Activated B cell treated with CpG ODN at 0.5 μM for 24 hours (primary cell): Measurements from ENCODE around the gene DST. TPM values are rescaled to one million over a fixed set of nuclear protein-coding genes. Genes with fewer than 3 reads are reported as not detected.

Experiments
- ATAC-seq: fragments of 200-7000 bp; cut with Tn5 transposase; one replicate; pipeline ENCODE4 v1.10.0; 2021; ENCODE audit warnings: low read depth, mild to moderate bottlenecking, moderate library complexity
- CTCF ChIA-PET: fragments of 350-600 bp; sonication (Branson Sonifier 250); formaldehyde crosslinking; loops from one replicate; lab custom pipeline; 2021; ENCODE audit warnings: antibody characterized with exemption; lab: Charles Lee
- POLR2A ChIA-PET: fragments of 350-600 bp; sonication (Branson Sonifier 250); formaldehyde crosslinking; loops from one replicate; lab custom pipeline; 2021; ENCODE audit warnings: antibody characterized with exemption; lab: Charles Lee
- DNase-seq: peaks from one replicate; pipeline ENCODE4 v3.0.0; 2022
- H3K27ac Mint-ChIP-seq: one replicate; pipeline ENCODE4 v1.8.0; 2020; ENCODE audit warnings: mixed read lengths
- H3K27me3 Mint-ChIP-seq: one replicate; pipeline ENCODE4 v1.8.0; 2021; ENCODE audit warnings: mixed read lengths
- H3K36me3 Mint-ChIP-seq: one replicate; pipeline ENCODE4 v1.8.0; 2021; ENCODE audit warnings: low read depth, mixed read lengths
- H3K4me1 Mint-ChIP-seq: one replicate; pipeline ENCODE4 v1.8.0; 2021; ENCODE audit warnings: mixed read lengths
- H3K4me3 Mint-ChIP-seq: one replicate; pipeline ENCODE4 v1.8.0; 2020; ENCODE audit warnings: mild to moderate bottlenecking, mixed read lengths
- H3K9me3 Mint-ChIP-seq: one replicate; pipeline ENCODE4 v1.8.0; 2020; ENCODE audit warnings: mixed read lengths
- CTCF ChIP-seq: fragments of 200-600 bp; IDR thresholded peaks from one replicate; pipeline ENCODE4 v1.8.0; 2022; ENCODE audit warnings: antibody characterized with exemption, mild to moderate bottlenecking
- intact Hi-C: fragments of 100-400 bp; cut with micrococcal nuclease; formaldehyde crosslinking; loops from one replicate; pipeline ENCODE4 v1.15.1; 2024
- total RNA-seq: library from RNA; stranded (reverse); gene quantifications from 2 replicates; pipeline ENCODE4 v1.2.3, GENCODE V29; 2022

The DST gene
- total RNA-seq, 1 donor from 2014 or later: 1.3 TPM

GRCh38 chr6:56575736-56576135, 67.0 kb downstream of the DST start:
- Mint-ChIP-seq H3K27ac (no peak overlapping the region), H3K36me3 (no peaks in the 10 kb centered on the region), H3K4me1 (no peaks in the 10 kb centered on the region), H3K4me3 (no peak overlapping the region), H3K27me3 (no peaks in the 10 kb centered on the region), H3K9me3 (no peaks in the 10 kb centered on the region)
- POLR2A ChIA-PET: interaction anchor here (1.2 kb wide), 1 partner anchor 19 kb away, joined by 3 read pairs; no protein-coding TSS in a partner anchor
- no peak for TF ChIP-seq CTCF
- no peak for DNase-seq
- intact Hi-C loops: no loop called here
- CTCF ChIA-PET: no interaction called here
- ATAC-seq: no peak

- Mint-ChIP-seq H3K27ac (no peak overlapping the region), H3K27me3 (no peaks in the 10 kb centered on the region), H3K4me1 (no peaks in the 10 kb centered on the region), H3K36me3 (no peaks in the 10 kb centered on the region), H3K9me3 (no peaks in the 10 kb centered on the region), H3K4me3 (no peak overlapping the region)
- ChIA-PET POLR2A (no interaction called here), CTCF (no interaction called here)
- TF ChIP-seq CTCF: no peak
- DNase-seq (no peak), ATAC-seq (no peak)
- intact Hi-C loops: no loop called here
Measured at GRCh38 chr6:56574292-56574691, 68.4 kb downstream of the DST start.

GRCh38 chr6:56573624-56574023, 69.1 kb downstream of the DST start:
- H3K4me3 Mint-ChIP-seq: no peak overlapping the region
- TF ChIP-seq CTCF: no peak
- ChIA-PET CTCF (no interaction called here), POLR2A (no interaction called here)
- no peak for ATAC-seq
- no peak for DNase-seq
- no peaks in the 10 kb centered on the region for H3K4me1 Mint-ChIP-seq
- H3K27ac Mint-ChIP-seq: no peak overlapping the region
- H3K36me3 Mint-ChIP-seq: no peaks in the 10 kb centered on the region
- no peaks in the 10 kb centered on the region for H3K27me3 Mint-ChIP-seq
- intact Hi-C loops: no loop called here
- no peaks in the 10 kb centered on the region for H3K9me3 Mint-ChIP-seq

- TF ChIP-seq CTCF: no peak
- DNase-seq: no peak
- ChIA-PET CTCF (no interaction called here), POLR2A (no interaction called here)
- no peak for ATAC-seq
- H3K9me3 Mint-ChIP-seq: no peaks in the 10 kb centered on the region
- no peaks in the 10 kb centered on the region for H3K4me1 Mint-ChIP-seq
- H3K27ac Mint-ChIP-seq: no peak overlapping the region
- no peak overlapping the region for H3K4me3 Mint-ChIP-seq
- H3K27me3 Mint-ChIP-seq: no peaks in the 10 kb centered on the region
- intact Hi-C loops: no loop called here
- H3K36me3 Mint-ChIP-seq: no peaks in the 10 kb centered on the region
Measured at GRCh38 chr6:56572788-56573471, 69.8 kb downstream of the DST start.

- Mint-ChIP-seq H3K4me3 (no peak overlapping the region), H3K36me3 (no peaks in the 10 kb centered on the region), H3K27me3 (no peaks in the 10 kb centered on the region), H3K9me3 (no peaks in the 10 kb centered on the region), H3K27ac (no peak overlapping the region), H3K4me1 (no peaks in the 10 kb centered on the region)
- ChIA-PET CTCF (interaction anchor here (0.8 to 2.6 kb wide), 7 partner anchors 8 to 215 kb away, joined by 3 to 15 read pairs (median 7); no protein-coding TSS in a partner anchor), POLR2A (no interaction called here)
- no peak for DNase-seq
- no peak for TF ChIP-seq CTCF
- intact Hi-C loops: loop anchor here (2.0 kb wide), 1 partner anchor 23 kb away; no protein-coding TSS in a partner anchor
- ATAC-seq: no peak
Measured at GRCh38 chr6:56571605-56572004, 71.1 kb downstream of the DST start.
